Transverse colon (tissue), 4 donors: Measurements from ENCODE around the gene PRDM11.

ENCODE experiments used
- CTCF ChIP-seq, 5 experiments: fragments of 200-600 bp in 3 of 5; fragments of 450-650 bp in 2 of 5; sonication (generic) in 3 of 5; IDR thresholded peaks; 1 replicate in 2 of 5; 2 replicates in 3 of 5; pipeline ENCODE4 v1.5.1; 2016 to 2017; ENCODE audit warnings: antibody characterized with exemption in 5 of 5, inconsistent platforms in 3 of 5, mild to moderate bottlenecking in 2 of 5, moderate library complexity in 1 of 5
- EP300 ChIP-seq: sonication (generic); formaldehyde crosslinking; IDR thresholded peaks from one replicate; pipeline ENCODE4 v1.6.1; 2017; ENCODE audit warnings: antibody characterized with exemption, low read depth
- POLR2A ChIP-seq: fragments of 450-650 bp; IDR thresholded peaks from one replicate; pipeline ENCODE4 v1.6.1; 2016; ENCODE audit warnings: antibody characterized with exemption, mild to moderate bottlenecking, moderate library complexity
- POLR2AphosphoS5 ChIP-seq, 3 donors: sonication (generic); formaldehyde crosslinking; IDR thresholded peaks; one replicate each; pipeline ENCODE4 v1.6.1; 2016; ENCODE audit warnings: antibody characterized with exemption in 3 of 3

- no peak for TF ChIP-seq POLR2AphosphoS5 (IDR thresholded peaks at IDR 0.05)
- TF ChIP-seq CTCF (IDR thresholded peaks at IDR 0.05): no peak
- no peak for TF ChIP-seq EP300
- no peak for TF ChIP-seq POLR2A
These were observed 6.5 kb downstream of the PRDM11 start for GRCh38 chr11:45152740-45153595.
